K562 (cell line): ENCODE results near the gene OR2AT4. TPM values are rescaled to one million over a fixed set of nuclear protein-coding genes. Genes with fewer than 3 reads are reported as not detected.
"Not testable (repeated sequence)": the region's sequence is repeated elsewhere in the genome, so short reads cannot be mapped to it uniquely, and the experiment has no call there.

Experiments
- ATAC-seq: fragments of 200-7000 bp; cut with Tn5 transposase; 3 replicates; pipeline ENCODE4 v1.9.1; 2020; ENCODE audit warnings: moderate library complexity
- BruUV-seq: library from RNA; stranded (reverse); fragments of 400-500 nt; replicated peaks from 2 replicates; lab custom pipeline; 2021; lab: Mats Ljungman, UMichigan
- CTCF ChIA-PET: fragments of 300-600 bp; formaldehyde crosslinking; extraction: SDS; loops from one replicate; lab custom pipeline; 2021; ENCODE audit warnings: low intra/inter-chr PET ratio; lab: Yijun Ruan, JAX
- POLR2A ChIA-PET: fragments of 300-600, 350-650 bp; sonication (Branson Sonifier 250); formaldehyde crosslinking; extraction: SDS; loops from one replicate; lab custom pipeline; 2021; ENCODE audit warnings: antibody characterized with exemption, inconsistent platforms; lab: Yijun Ruan, JAX
- DNase-seq, 4 experiments: peaks; one replicate each; pipeline versions ENCODE4 v3.0.0 to v3.0.0-alpha.2; 2011 to 2018; ENCODE audit warnings: low spot score in 3 of 4, mixed read lengths in 3 of 4; ENCODE audit errors: extremely low read depth in 1 of 4
- FAIRE-seq: peaks from 2 replicates; lab custom pipeline; 2011; peaks lifted over from hg19 to GRCh38; lab: Jason Lieb, UNC
- H2AFZ ChIP-seq: 2 replicates; pipeline ENCODE4 v1.6.0; 2011; ENCODE audit warnings: low read depth, low read length, control low read depth, inconsistent platforms
- H3K27ac ChIP-seq: fragments of 200-600 bp; 3 replicates; pipeline ENCODE4 v1.8.0; 2011; ENCODE audit warnings: low read depth, mild to moderate bottlenecking, control low read depth, inconsistent platforms, low read length, moderate library complexity, mixed read lengths; ENCODE audit errors: extremely low read depth
- H3K27me3 ChIP-seq, 2 experiments: fragments of 300-600 bp in 1 of 2; 2 replicates in 1 of 2; 3 replicates in 1 of 2; pipeline versions ENCODE4 v1.6.0 to v1.8.0; 2011; ENCODE audit warnings: inconsistent platforms in 2 of 2, low read length in 2 of 2, mild to moderate bottlenecking in 1 of 2, mixed read lengths in 1 of 2, moderate library complexity in 1 of 2; ENCODE audit not compliant: control insufficient read depth in 2 of 2, insufficient read depth in 2 of 2
- H3K36me3 ChIP-seq: fragments of 300-600 bp; 3 replicates; pipeline ENCODE4 v1.8.0; 2011; ENCODE audit warnings: mild to moderate bottlenecking, low read length, inconsistent platforms; ENCODE audit not compliant: control insufficient read depth, insufficient read depth
- H3K4me1 ChIP-seq, 2 experiments: fragments of 200-600 bp in 1 of 2; replicated peaks in 1 of 2; 2 replicates in 1 of 2; 3 replicates in 1 of 2; pipeline versions ENCODE4 v1.5.1 to v1.8.0; 2011; ENCODE audit warnings: inconsistent platforms in 2 of 2, low read length in 2 of 2, mild to moderate bottlenecking in 1 of 2, mixed read lengths in 1 of 2, moderate library complexity in 1 of 2; ENCODE audit not compliant: control insufficient read depth in 2 of 2, insufficient read depth in 2 of 2
- H3K4me2 ChIP-seq: 2 replicates; pipeline ENCODE4 v1.6.1; 2011; ENCODE audit warnings: low read length, control low read depth, inconsistent platforms, mixed read lengths; ENCODE audit not compliant: insufficient read depth
- H3K4me3 ChIP-seq: fragments of 200-600 bp; sonication (generic), shearing (Covaris generic); 2 replicates; pipeline ENCODE4 v1.5.1; 2016; ENCODE audit warnings: control low read depth, inconsistent platforms
- H3K79me2 ChIP-seq: fragments of 200-600 bp; 3 replicates; pipeline ENCODE4 v1.8.0; 2011; ENCODE audit warnings: low read length, inconsistent platforms; ENCODE audit not compliant: control insufficient read depth, insufficient read depth
- H3K9ac ChIP-seq, 2 experiments: 2 replicates each; pipeline versions ENCODE4 v1.6.0 to v1.6.1; 2011; ENCODE audit warnings: low read depth in 2 of 2, low read length in 2 of 2, control low read depth in 1 of 2, inconsistent platforms in 1 of 2, mild to moderate bottlenecking in 1 of 2, mixed read lengths in 1 of 2; ENCODE audit not compliant: insufficient read depth in 1 of 2
- H3K9me1 ChIP-seq: one replicate; pipeline ENCODE4 v1.6.0; 2011; ENCODE audit warnings: inconsistent platforms, mild to moderate bottlenecking, low read length, moderate library complexity; ENCODE audit not compliant: control insufficient read depth, insufficient read depth
- H3K9me3 ChIP-seq: replicated peaks from 2 replicates; pipeline ENCODE4 v1.5.1; 2011; ENCODE audit warnings: low read depth, low read length, inconsistent platforms; ENCODE audit not compliant: control insufficient read depth, insufficient read depth
- H4K20me1 ChIP-seq: replicated peaks from 2 replicates; pipeline ENCODE4 v1.6.1; 2011; ENCODE audit warnings: low read length, inconsistent platforms, mixed read lengths; ENCODE audit not compliant: control insufficient read depth, insufficient read depth
- CSDE1 ChIP-seq, 2 experiments: fragments of 450-650 bp; IDR thresholded peaks; 2 replicates each; pipeline ENCODE4 v1.6.1; 2016; ENCODE audit warnings: mild to moderate bottlenecking in 1 of 2
- DACH1 ChIP-seq: fragments of 450-650 bp; IDR thresholded peaks from 2 replicates; pipeline ENCODE4 v1.6.1; 2018; ENCODE audit not compliant: partially characterized antibody
- MEIS2 ChIP-seq: fragments of 450-650 bp; IDR thresholded peaks from 2 replicates; pipeline ENCODE4 v1.6.1; 2014; ENCODE audit warnings: mild to moderate bottlenecking; ENCODE audit not compliant: partially characterized antibody
- MNT ChIP-seq, 2 experiments: fragments of 450-650 bp; conservative IDR thresholded peaks; 2 replicates each; pipeline ENCODE4 v1.6.1; 2017; ENCODE audit warnings: mild to moderate bottlenecking in 2 of 2, moderate library complexity in 2 of 2
- ZNF3 ChIP-seq: fragments of 250-450 bp; sonication (Bioruptor Pico); IDR thresholded peaks from 2 replicates; pipeline ENCODE4 v1.5.0; 2021; ENCODE audit warnings: mild to moderate bottlenecking, moderate library complexity
- ZNF75A ChIP-seq: fragments of 450-650 bp; formaldehyde crosslinking; IDR thresholded peaks from 2 replicates; pipeline ENCODE4 v1.4.0; 2020; ENCODE audit warnings: mild to moderate bottlenecking
- WGBS: fragments of 100-300 bp; shearing (Covaris generic); methylation state at CpG from one replicate; pipeline ENCODE4 v1.1.6; 2016; ENCODE audit warnings: low coverage, mixed read lengths; ENCODE audit not compliant: insufficient coverage; ENCODE audit errors: missing lambda C conversion rate; 5-methylcytosine and 5-hydroxymethylcytosine counted together
- in situ Hi-C: fragments of 300-500 bp; cut with MboI; formaldehyde crosslinking; loops from 4 replicates; pipeline ENCODE4 v1.15.0; 2018; ENCODE audit warnings: inconsistent platforms, mixed read lengths
- intact Hi-C: fragments of 100-400 bp; cut with micrococcal nuclease; formaldehyde crosslinking; loops from 2 replicates; pipeline ENCODE4 v1.14.2; 2022
- polyA plus RNA-seq, 8 experiments: library from polyadenylated mRNA; depleted of rRNA in 4 of 8; stranded (reverse) in 5 of 8; unstranded in 3 of 8; fragments of >200 nt; fragmentation: Nextera tagmentation in 2 of 8; fragmentation: Illumina TruSeq in 1 of 8; extraction: Ambion mirVana in 2 of 8; extraction: Trizol in 1 of 8; gene quantifications; 2 replicates each; pipeline versions ENCODE4 v1.2.1 to v1.2.3, GENCODE V29; 2011 to 2014; ENCODE audit warnings: inconsistent platforms in 1 of 8, missing spikeins in 1 of 8
- total RNA-seq, 7 experiments: library from RNA; depleted of rRNA in 6 of 7; stranded (reverse); fragments of >200 nt in 6 of 7; fragmentation: Illumina TruSeq in 2 of 7; extraction: Trizol in 2 of 7; gene quantifications; 2 replicates each; pipeline versions ENCODE4 v1.2.1 to v1.2.3, GENCODE V29; 2011 to 2021; ENCODE audit warnings: low replicate concordance in 1 of 7

Gene OR2AT4
- total and polyA plus RNA-seq, 9 of the 15 experiments (the other 6 are each of a cell fraction or from before 2014, with no cell fraction given) = 0.86 to 3.1 (median 2.0) TPM

- FAIRE-seq (no peak), DNase-seq (no peak), ATAC-seq (no peak)
- Histone ChIP-seq H3K36me3 (no peaks in the 10 kb centered on the region), H3K9me3 (no peaks in the 10 kb centered on the region; the same call in 1 of the 2 replicates), H2AFZ (no peak overlapping the region), H3K9me1 (no peaks in the 10 kb centered on the region), H3K9ac (no peak overlapping the region), H3K79me2 (no peaks in the 10 kb centered on the region), H3K4me2 (no peak overlapping the region), H3K4me3 (no peak overlapping the region), H3K27ac (no peak overlapping the region), H4K20me1 (no peaks in the 10 kb centered on the region), H3K27me3 (no peaks in the 10 kb centered on the region), H3K4me1 (peaks cover 0 to 5% of the 10 kb centered on the region in 2 experiments; a peak in 1 of 5 replicates)
- WGBS = 82% methylated on average over 4 of the region's 4 CpGs
- no TSS peak for BruUV-seq
- TF ChIP-seq ZNF3 = no peak
- TF ChIP-seq DACH1 = no peak
- TF ChIP-seq MEIS2 = no peak
- TF ChIP-seq MNT (conservative IDR thresholded peaks at IDR 0.05) = no peak
- peak; percentile 37; the same call in 1 of the 2 replicates for TF ChIP-seq ZNF75A (CRISPR knock-in tag)
- TF ChIP-seq CSDE1 (IDR thresholded peaks at IDR 0.05) = no peak
- ChIA-PET CTCF (no interaction called here), POLR2A (interaction anchor here (1.2 kb wide), 1 partner anchor 8 kb away, joined by 3 read pairs; no protein-coding TSS in a partner anchor)
- intact Hi-C loops (no loop called here), in situ Hi-C loops (no loop called here)
Measured at GRCh38 chr11:75050516-75050915, 46.2 kb downstream of the OR2AT4 start.

GRCh38 chr11:75049501-75050266 is 47.0 kb downstream of the OR2AT4 start:
- H3K9me1 ChIP-seq, BruUV-seq, H2AFZ ChIP-seq, H3K4me2 ChIP-seq, H4K20me1 ChIP-seq, CTCF ChIA-PET, intact Hi-C loops, H3K27ac ChIP-seq, H3K4me1 ChIP-seq, in situ Hi-C loops, H3K9ac ChIP-seq, H3K36me3 ChIP-seq, H3K4me3 ChIP-seq, H3K27me3 ChIP-seq, H3K79me2 ChIP-seq, H3K9me3 ChIP-seq, DNase-seq, FAIRE-seq, ATAC-seq: not testable (repeated sequence)
- POLR2A ChIA-PET = interaction anchor here (1.2 to 1.5 kb wide), 2 partner anchors 9 to 14 kb away, joined by 3 read pairs; no protein-coding TSS in a partner anchor
- 58% methylated on average over 5 of the region's 8 CpGs for WGBS
